K562 (cell line): Measurements from ENCODE around the gene KAZN. TPM values are rescaled to one million over a fixed set of nuclear protein-coding genes. Genes with fewer than 3 reads are reported as not detected.

Experiments used
- ATAC-seq: fragments of 200-7000 bp; cut with Tn5 transposase; 3 replicates; pipeline ENCODE4 v1.9.1; 2020; ENCODE audit warnings: moderate library complexity
- BruUV-seq: library from RNA; stranded (reverse); fragments of 400-500 nt; replicated peaks from 2 replicates; lab custom pipeline; 2021; lab: Mats Ljungman, UMichigan
- CTCF ChIA-PET: fragments of 300-600 bp; formaldehyde crosslinking; extraction: SDS; loops from one replicate; lab custom pipeline; 2021; ENCODE audit warnings: low intra/inter-chr PET ratio; lab: Yijun Ruan, JAX
- POLR2A ChIA-PET: fragments of 300-600, 350-650 bp; sonication (Branson Sonifier 250); formaldehyde crosslinking; extraction: SDS; loops from one replicate; lab custom pipeline; 2021; ENCODE audit warnings: antibody characterized with exemption, inconsistent platforms; lab: Yijun Ruan, JAX
- DNase-seq, 4 experiments: peaks; one replicate each; pipeline versions ENCODE4 v3.0.0 to v3.0.0-alpha.2; 2011 to 2018; ENCODE audit warnings: low spot score in 3 of 4, mixed read lengths in 3 of 4; ENCODE audit errors: extremely low read depth in 1 of 4
- FAIRE-seq: peaks from 2 replicates; lab custom pipeline; 2011; peaks lifted over from hg19 to GRCh38; lab: Jason Lieb, UNC
- H2AFZ ChIP-seq: 2 replicates; pipeline ENCODE4 v1.6.0; 2011; ENCODE audit warnings: low read depth, low read length, control low read depth, inconsistent platforms
- H3K27ac ChIP-seq: fragments of 200-600 bp; 3 replicates; pipeline ENCODE4 v1.8.0; 2011; ENCODE audit warnings: low read depth, mild to moderate bottlenecking, control low read depth, inconsistent platforms, low read length, moderate library complexity, mixed read lengths; ENCODE audit errors: extremely low read depth
- H3K27me3 ChIP-seq, 2 experiments: fragments of 300-600 bp in 1 of 2; 2 replicates in 1 of 2; 3 replicates in 1 of 2; pipeline versions ENCODE4 v1.6.0 to v1.8.0; 2011; ENCODE audit warnings: inconsistent platforms in 2 of 2, low read length in 2 of 2, mild to moderate bottlenecking in 1 of 2, mixed read lengths in 1 of 2, moderate library complexity in 1 of 2; ENCODE audit not compliant: control insufficient read depth in 2 of 2, insufficient read depth in 2 of 2
- H3K36me3 ChIP-seq: fragments of 300-600 bp; 3 replicates; pipeline ENCODE4 v1.8.0; 2011; ENCODE audit warnings: mild to moderate bottlenecking, low read length, inconsistent platforms; ENCODE audit not compliant: control insufficient read depth, insufficient read depth
- H3K4me1 ChIP-seq, 2 experiments: fragments of 200-600 bp in 1 of 2; replicated peaks in 1 of 2; 2 replicates in 1 of 2; 3 replicates in 1 of 2; pipeline versions ENCODE4 v1.5.1 to v1.8.0; 2011; ENCODE audit warnings: inconsistent platforms in 2 of 2, low read length in 2 of 2, mild to moderate bottlenecking in 1 of 2, mixed read lengths in 1 of 2, moderate library complexity in 1 of 2; ENCODE audit not compliant: control insufficient read depth in 2 of 2, insufficient read depth in 2 of 2
- H3K4me2 ChIP-seq: 2 replicates; pipeline ENCODE4 v1.6.1; 2011; ENCODE audit warnings: low read length, control low read depth, inconsistent platforms, mixed read lengths; ENCODE audit not compliant: insufficient read depth
- H3K4me3 ChIP-seq: fragments of 200-600 bp; sonication (generic), shearing (Covaris generic); 2 replicates; pipeline ENCODE4 v1.5.1; 2016; ENCODE audit warnings: control low read depth, inconsistent platforms
- H3K79me2 ChIP-seq: fragments of 200-600 bp; 3 replicates; pipeline ENCODE4 v1.8.0; 2011; ENCODE audit warnings: low read length, inconsistent platforms; ENCODE audit not compliant: control insufficient read depth, insufficient read depth
- H3K9ac ChIP-seq, 2 experiments: 2 replicates each; pipeline versions ENCODE4 v1.6.0 to v1.6.1; 2011; ENCODE audit warnings: low read depth in 2 of 2, low read length in 2 of 2, control low read depth in 1 of 2, inconsistent platforms in 1 of 2, mild to moderate bottlenecking in 1 of 2, mixed read lengths in 1 of 2; ENCODE audit not compliant: insufficient read depth in 1 of 2
- H3K9me1 ChIP-seq: one replicate; pipeline ENCODE4 v1.6.0; 2011; ENCODE audit warnings: inconsistent platforms, mild to moderate bottlenecking, low read length, moderate library complexity; ENCODE audit not compliant: control insufficient read depth, insufficient read depth
- H3K9me3 ChIP-seq: replicated peaks from 2 replicates; pipeline ENCODE4 v1.5.1; 2011; ENCODE audit warnings: low read depth, low read length, inconsistent platforms; ENCODE audit not compliant: control insufficient read depth, insufficient read depth
- H4K20me1 ChIP-seq: replicated peaks from 2 replicates; pipeline ENCODE4 v1.6.1; 2011; ENCODE audit warnings: low read length, inconsistent platforms, mixed read lengths; ENCODE audit not compliant: control insufficient read depth, insufficient read depth
- ARID2 ChIP-seq: fragments of 450-650 bp; IDR thresholded peaks from 2 replicates; pipeline ENCODE4 v1.6.1; 2017; ENCODE audit warnings: antibody characterized with exemption, mild to moderate bottlenecking
- CTBP1 ChIP-seq: fragments of 450-650 bp; IDR thresholded peaks from 2 replicates; pipeline ENCODE4 v1.6.1; 2016; ENCODE audit warnings: borderline replicate concordance
- KAT2B ChIP-seq: IDR thresholded peaks from one replicate; pipeline ENCODE4 v1.6.1; 2012; ENCODE audit warnings: low read depth, mild to moderate bottlenecking, control low read depth, inconsistent platforms, low read length, moderate library complexity
- POLR2G ChIP-seq: fragments of 200-400 bp; formaldehyde crosslinking; IDR thresholded peaks from 2 replicates; pipeline ENCODE4 v1.6.1; 2017; ENCODE audit warnings: low read depth, mild to moderate bottlenecking, antibody characterized with exemption, low read length, moderate library complexity
- WGBS: fragments of 100-300 bp; shearing (Covaris generic); methylation state at CpG from one replicate; pipeline ENCODE4 v1.1.6; 2016; ENCODE audit warnings: low coverage, mixed read lengths; ENCODE audit not compliant: insufficient coverage; ENCODE audit errors: missing lambda C conversion rate; 5-methylcytosine and 5-hydroxymethylcytosine counted together
- in situ Hi-C: fragments of 300-500 bp; cut with MboI; formaldehyde crosslinking; loops from 4 replicates; pipeline ENCODE4 v1.15.0; 2018; ENCODE audit warnings: inconsistent platforms, mixed read lengths
- intact Hi-C: fragments of 100-400 bp; cut with micrococcal nuclease; formaldehyde crosslinking; loops from 2 replicates; pipeline ENCODE4 v1.14.2; 2022
- polyA plus RNA-seq, 8 experiments: library from polyadenylated mRNA; depleted of rRNA in 4 of 8; stranded (reverse) in 5 of 8; unstranded in 3 of 8; fragments of >200 nt; fragmentation: Nextera tagmentation in 2 of 8; fragmentation: Illumina TruSeq in 1 of 8; extraction: Ambion mirVana in 2 of 8; extraction: Trizol in 1 of 8; gene quantifications; 2 replicates each; pipeline versions ENCODE4 v1.2.1 to v1.2.3, GENCODE V29; 2011 to 2014; ENCODE audit warnings: inconsistent platforms in 1 of 8, missing spikeins in 1 of 8
- total RNA-seq, 7 experiments: library from RNA; depleted of rRNA in 6 of 7; stranded (reverse); fragments of >200 nt in 6 of 7; fragmentation: Illumina TruSeq in 2 of 7; extraction: Trizol in 2 of 7; gene quantifications; 2 replicates each; pipeline versions ENCODE4 v1.2.1 to v1.2.3, GENCODE V29; 2011 to 2021; ENCODE audit warnings: low replicate concordance in 1 of 7

KAZN gene
- total and polyA plus RNA-seq, 9 of the 15 experiments (the other 6 are each of a cell fraction or from before 2014, with no cell fraction given), result 2.1 to 21.6 (median 5.4) TPM

GRCh38 chr1:15042866-15043265 is 444.4 kb downstream of the KAZN start (continued):
- no peak for TF ChIP-seq CTBP1
- no peak for TF ChIP-seq ARID2

GRCh38 chr1:15043934-15044333 is 445.4 kb downstream of the KAZN start:
- Histone ChIP-seq H4K20me1 (no peaks in the 10 kb centered on the region; the same call in 1 of the 2 replicates), H3K36me3 (peaks cover 14% of the 10 kb centered on the region; the same call in 2 of the 3 replicates), H2AFZ (no peak overlapping the region), H3K4me1 (no peaks in the 10 kb centered on the region), H3K4me2 (no peak overlapping the region), H3K9me1 (no peaks in the 10 kb centered on the region), H3K9ac (no peak overlapping the region), H3K79me2 (no peaks in the 10 kb centered on the region), H3K27ac (no peak overlapping the region), H3K4me3 (no peak overlapping the region), H3K27me3 (no peaks in the 10 kb centered on the region), H3K9me3 (no peaks in the 10 kb centered on the region)
- ATAC-seq (no peak), FAIRE-seq (no peak), DNase-seq (no peak)
- intact Hi-C loops (loop anchor here (10.0 kb wide), 2 partner anchors 469 to 1079 kb away; no protein-coding TSS in a partner anchor), in situ Hi-C loops (loop anchor here (10.0 kb wide), 2 partner anchors 929 to 1079 kb away; no protein-coding TSS in a partner anchor)
- TF ChIP-seq POLR2G, result 0 out of 2 replicates have a peak, but pooled peaks have one; percentile 15
- TF ChIP-seq KAT2B, result no peak
- ChIA-PET POLR2A (interaction anchor here (0.6 kb wide), 1 partner anchor 71 kb away, joined by 5 read pairs; no protein-coding TSS in a partner anchor), CTCF (interaction anchor here (0.6 kb wide), 1 partner anchor 361 kb away, joined by 3 read pairs; no protein-coding TSS in a partner anchor)
- no TSS peak for BruUV-seq
- 88% methylated on average over 20 of the region's 20 CpGs for WGBS
